ENCODE measurements around the gene HIGD2A.

Gene HIGD2A

DNA sequence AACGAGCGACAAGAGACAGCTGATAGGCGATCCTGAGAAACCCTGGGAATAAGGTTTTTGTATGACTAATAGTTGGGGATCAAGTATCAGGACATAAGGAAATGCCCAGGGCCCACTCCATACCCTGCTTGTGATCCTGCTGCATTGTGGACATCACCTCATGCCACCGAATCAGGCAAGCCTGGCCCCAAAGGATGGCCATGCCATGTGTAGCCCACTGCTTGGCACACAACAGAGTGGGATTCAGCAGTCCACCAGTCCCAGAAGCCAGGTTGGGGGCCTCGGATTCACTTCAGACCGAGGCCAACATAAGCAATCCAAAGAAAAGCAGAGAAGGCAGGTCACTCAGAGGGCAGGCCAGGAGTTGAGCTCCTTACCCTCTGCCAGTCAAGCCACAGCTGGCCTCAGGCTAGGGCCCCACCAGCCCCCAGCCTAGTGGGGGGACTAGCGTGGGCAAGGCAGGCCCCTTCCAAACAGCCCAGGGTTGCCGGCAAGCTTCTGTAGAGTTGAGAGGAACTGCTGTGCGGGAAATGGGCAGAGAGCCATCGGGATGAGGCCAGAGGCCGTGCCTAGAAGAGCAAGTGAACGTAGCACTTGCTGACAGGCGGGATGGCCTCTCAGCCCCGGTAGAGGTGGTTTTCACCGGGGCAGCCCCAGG lies 5.2 kb upstream of the HIGD2A start:
- Histone ChIP-seq H3K27me3 (ENCODE audit: control insufficient read depth in 1 of 2, insufficient read depth in 1 of 2, low read length in 2 of 2) (no peaks in the 10 kb centered on the region), H3K14ac (ENCODE audit: low read length in 2 of 2) (no peak overlapping the region), H4K91ac (ENCODE audit: low read length) (no peak overlapping the region), H3K4me3 (ENCODE audit: insufficient read depth in 1 of 2, low read depth in 1 of 2, low read length in 2 of 2) (no peak overlapping the region), H2BK12ac (ENCODE audit: low read length in 2 of 2) (no peak overlapping the region), H3K9me3 (ENCODE audit: control insufficient read depth, low read length) (no peaks in the 10 kb centered on the region), H3K27ac (ENCODE audit: low read length, poor library complexity, severe bottlenecking) (no peak overlapping the region), H2AFZ (ENCODE audit: low read depth, low read length) (no peak overlapping the region), H3K4me2 (ENCODE audit: low read length, poor library complexity, severe bottlenecking) (no peak overlapping the region), H3K36me3 (ENCODE audit: control insufficient read depth in 1 of 2, insufficient read depth in 2 of 2, low read depth in 1 of 2, low read length in 2 of 2) (peaks cover 45 to 70% of the 10 kb centered on the region in 2 experiments), H3K18ac (ENCODE audit: low read depth in 1 of 2, low read length in 2 of 2) (no peak overlapping the region), H3K4me1 (ENCODE audit: control insufficient read depth, insufficient read depth, low read depth, low read length) (peaks cover 5% of the 10 kb centered on the region), H2BK15ac (ENCODE audit: low read depth, poor library complexity, severe bottlenecking) (no peak overlapping the region), H2BK120ac (ENCODE audit: low read depth, low read length) (no peak overlapping the region), H3K4ac (ENCODE audit: low read depth in 1 of 2, low read length in 2 of 2) (no peak overlapping the region), H3K23ac (ENCODE audit: low read length in 2 of 2) (no peak overlapping the region), H2AK5ac (ENCODE audit: low read length, severe bottlenecking) (no peak overlapping the region), H3K9ac (ENCODE audit: low read length) (no peak overlapping the region), H4K8ac (ENCODE audit: low read length) (no peak overlapping the region), H2BK5ac (ENCODE audit: low read depth, low read length, poor library complexity, severe bottlenecking) (no peak overlapping the region), H3K79me1 (replicated peaks; ENCODE audit: low read length, poor library complexity, severe bottlenecking) (peaks cover 35% of the 10 kb centered on the region)
- DNase-seq = no peak
- 97% methylated on average over 13 of the region's 15 CpGs for WGBS

GRCh38 chr5:176383961-176384360 lies 4.6 kb upstream of the HIGD2A start:
- Histone ChIP-seq H3K4me1 (ENCODE audit: control insufficient read depth, insufficient read depth, low read depth, low read length) (peaks cover 5% of the 10 kb centered on the region), H3K79me1 (replicated peaks; ENCODE audit: low read length, poor library complexity, severe bottlenecking) (peaks cover 35% of the 10 kb centered on the region), H3K36me3 (ENCODE audit: control insufficient read depth in 1 of 2, insufficient read depth in 2 of 2, low read depth in 1 of 2, low read length in 2 of 2) (peaks cover 45 to 70% of the 10 kb centered on the region in 2 experiments), H3K27ac (ENCODE audit: low read length, poor library complexity, severe bottlenecking) (no peak overlapping the region), H2AK5ac (ENCODE audit: low read length, severe bottlenecking) (no peak overlapping the region), H2BK120ac (ENCODE audit: low read depth, low read length) (no peak overlapping the region), H2BK15ac (ENCODE audit: low read depth, poor library complexity, severe bottlenecking) (no peak overlapping the region), H2BK5ac (ENCODE audit: low read depth, low read length, poor library complexity, severe bottlenecking) (no peak overlapping the region), H3K9me3 (ENCODE audit: control insufficient read depth, low read length) (no peaks in the 10 kb centered on the region), H3K14ac (ENCODE audit: low read length in 2 of 2) (no peak overlapping the region), H3K4ac (ENCODE audit: low read depth in 1 of 2, low read length in 2 of 2) (no peak overlapping the region), H3K4me2 (ENCODE audit: low read length, poor library complexity, severe bottlenecking) (no peak overlapping the region), H3K18ac (ENCODE audit: low read depth in 1 of 2, low read length in 2 of 2) (no peak overlapping the region), H2BK12ac (ENCODE audit: low read length in 2 of 2) (no peak overlapping the region), H3K23ac (ENCODE audit: low read length in 2 of 2) (no peak overlapping the region), H3K4me3 (ENCODE audit: insufficient read depth in 1 of 2, low read depth in 1 of 2, low read length in 2 of 2) (no peak overlapping the region), H4K8ac (ENCODE audit: low read length) (no peak overlapping the region), H3K27me3 (ENCODE audit: control insufficient read depth in 1 of 2, insufficient read depth in 1 of 2, low read length in 2 of 2) (no peaks in the 10 kb centered on the region), H3K9ac (ENCODE audit: low read length) (no peak overlapping the region), H2AFZ (ENCODE audit: low read depth, low read length) (no peak overlapping the region), H4K91ac (ENCODE audit: low read length) (no peak overlapping the region)
- DNase-seq = no peak
- WGBS = 98% methylated on average over 7 of the region's 9 CpGs

- Histone ChIP-seq H3K27me3 (ENCODE audit: control insufficient read depth in 1 of 2, insufficient read depth in 1 of 2, low read length in 2 of 2) (no peaks in the 10 kb centered on the region), H2BK5ac (ENCODE audit: low read depth, low read length, poor library complexity, severe bottlenecking) (no peak overlapping the region), H3K27ac (ENCODE audit: low read length, poor library complexity, severe bottlenecking) (no peak overlapping the region), H3K23ac (ENCODE audit: low read length in 2 of 2) (no peak overlapping the region), H3K18ac (ENCODE audit: low read depth in 1 of 2, low read length in 2 of 2) (no peak overlapping the region), H3K4me3 (ENCODE audit: insufficient read depth in 1 of 2, low read depth in 1 of 2, low read length in 2 of 2) (no peak overlapping the region), H3K9me3 (ENCODE audit: control insufficient read depth, low read length) (no peaks in the 10 kb centered on the region), H3K4ac (ENCODE audit: low read depth in 1 of 2, low read length in 2 of 2) (no peak overlapping the region), H4K8ac (ENCODE audit: low read length) (no peak overlapping the region), H3K79me1 (replicated peaks; ENCODE audit: low read length, poor library complexity, severe bottlenecking) (peaks cover 35% of the 10 kb centered on the region), H2AK5ac (ENCODE audit: low read length, severe bottlenecking) (no peak overlapping the region), H2BK15ac (ENCODE audit: low read depth, poor library complexity, severe bottlenecking) (no peak overlapping the region), H4K91ac (ENCODE audit: low read length) (no peak overlapping the region), H3K36me3 (ENCODE audit: control insufficient read depth in 1 of 2, insufficient read depth in 2 of 2, low read depth in 1 of 2, low read length in 2 of 2) (peaks cover 45 to 67% of the 10 kb centered on the region in 2 experiments), H2AFZ (ENCODE audit: low read depth, low read length) (no peak overlapping the region), H2BK12ac (ENCODE audit: low read length in 2 of 2) (no peak overlapping the region), H3K14ac (ENCODE audit: low read length in 2 of 2) (no peak overlapping the region), H2BK120ac (ENCODE audit: low read depth, low read length) (no peak overlapping the region), H3K4me2 (ENCODE audit: low read length, poor library complexity, severe bottlenecking) (no peak overlapping the region), H3K4me1 (ENCODE audit: control insufficient read depth, insufficient read depth, low read depth, low read length) (peaks cover 5% of the 10 kb centered on the region), H3K9ac (ENCODE audit: low read length) (no peak overlapping the region)
- no peak for DNase-seq
- WGBS = 94% methylated on average over 8 of the region's 8 CpGs
These were observed 4.1 kb upstream of the HIGD2A start for GRCh38 chr5:176384366-176384930.

GRCh38 chr5:176384991-176385390 lies 3.6 kb upstream of the HIGD2A start:
- no peak overlapping the region for H3K18ac ChIP-seq (ENCODE audit: low read depth in 1 of 2, low read length in 2 of 2)
- H2AFZ ChIP-seq (ENCODE audit: low read depth, low read length) = no peak overlapping the region
- H3K4me1 ChIP-seq (ENCODE audit: control insufficient read depth, insufficient read depth, low read depth, low read length) = peaks cover 5% of the 10 kb centered on the region
- no peak for DNase-seq
- H2BK15ac ChIP-seq (ENCODE audit: low read depth, poor library complexity, severe bottlenecking) = no peak overlapping the region
- peaks cover 45 to 61% of the 10 kb centered on the region in 2 experiments for H3K36me3 ChIP-seq (ENCODE audit: control insufficient read depth in 1 of 2, insufficient read depth in 2 of 2, low read depth in 1 of 2, low read length in 2 of 2)
- H2BK5ac ChIP-seq (ENCODE audit: low read depth, low read length, poor library complexity, severe bottlenecking) = no peak overlapping the region
- no peak overlapping the region for H3K14ac ChIP-seq (ENCODE audit: low read length in 2 of 2)
- no peak overlapping the region for H3K9ac ChIP-seq (ENCODE audit: low read length)
- H2AK5ac ChIP-seq (ENCODE audit: low read length, severe bottlenecking) = no peak overlapping the region
- no peaks in the 10 kb centered on the region for H3K27me3 ChIP-seq (ENCODE audit: control insufficient read depth in 1 of 2, insufficient read depth in 1 of 2, low read length in 2 of 2)
- no peak overlapping the region for H3K4me3 ChIP-seq (ENCODE audit: insufficient read depth in 1 of 2, low read depth in 1 of 2, low read length in 2 of 2)
- H2BK12ac ChIP-seq (ENCODE audit: low read length in 2 of 2) = no peak overlapping the region
- no peak overlapping the region for H3K4me2 ChIP-seq (ENCODE audit: low read length, poor library complexity, severe bottlenecking)
- no peak overlapping the region for H2BK120ac ChIP-seq (ENCODE audit: low read depth, low read length)
- H4K91ac ChIP-seq (ENCODE audit: low read length) = no peak overlapping the region
- H3K4ac ChIP-seq (ENCODE audit: low read depth in 1 of 2, low read length in 2 of 2) = no peak overlapping the region
- no peak overlapping the region for H3K23ac ChIP-seq (ENCODE audit: low read length in 2 of 2)
- H3K9me3 ChIP-seq (ENCODE audit: control insufficient read depth, low read length) = no peaks in the 10 kb centered on the region
- H3K79me1 ChIP-seq (replicated peaks; ENCODE audit: low read length, poor library complexity, severe bottlenecking) = peaks cover 35% of the 10 kb centered on the region
- H4K8ac ChIP-seq (ENCODE audit: low read length) = no peak overlapping the region
- 98% methylated on average over 12 of the region's 12 CpGs for WGBS
- no peak overlapping the region for H3K27ac ChIP-seq (ENCODE audit: low read length, poor library complexity, severe bottlenecking)

Data from mesenchymal stem cell (in vitro differentiated cells and primary cell).